IMR-90 (cell line): Measurements from ENCODE around the gene BRINP1.

Source experiments
- BHLHE40 ChIP-seq: fragments of 150-350 bp; IDR thresholded peaks from 2 replicates; pipeline ENCODE4 v1.6.1; 2016; ENCODE audit warnings: mild to moderate bottlenecking, low read depth, low read length
- CEBPB ChIP-seq: IDR thresholded peaks from 2 replicates; pipeline ENCODE4 v1.6.1; 2012; ENCODE audit warnings: low read depth, low read length, improper control_type of control experiment
- CHD1 ChIP-seq: IDR thresholded peaks from 2 replicates; pipeline ENCODE4 v1.6.1; 2012; ENCODE audit warnings: low read depth, low read length, improper control_type of control experiment
- FOS ChIP-seq: fragments of 150-350 bp; IDR thresholded peaks from 2 replicates; pipeline ENCODE4 v1.6.1; 2016; ENCODE audit warnings: low read depth, low read length
- MAFK ChIP-seq: IDR thresholded peaks from 2 replicates; pipeline ENCODE4 v1.6.1; 2012; ENCODE audit warnings: low read depth, low read length, improper control_type of control experiment
- MAZ ChIP-seq: IDR thresholded peaks from 2 replicates; pipeline ENCODE4 v1.6.1; 2012; ENCODE audit warnings: low read depth, mild to moderate bottlenecking, low read length, improper control_type of control experiment, moderate library complexity, borderline replicate concordance
- MXI1 ChIP-seq: IDR thresholded peaks from 2 replicates; pipeline ENCODE4 v1.6.1; 2012; ENCODE audit warnings: low read depth, mild to moderate bottlenecking, low read length, moderate library complexity, borderline replicate concordance
- POLR2A ChIP-seq: IDR thresholded peaks from 2 replicates; pipeline ENCODE4 v1.6.1; 2012; ENCODE audit warnings: mild to moderate bottlenecking, low read depth, low read length
- RCOR1 ChIP-seq: IDR thresholded peaks from 2 replicates; pipeline ENCODE4 v1.6.1; 2012; ENCODE audit warnings: mild to moderate bottlenecking, low read length, improper control_type of control experiment; ENCODE audit not compliant: insufficient replicate concordance
- RFX5 ChIP-seq: IDR thresholded peaks from 2 replicates; pipeline ENCODE4 v1.8.0; 2012; ENCODE audit warnings: low read depth, mild to moderate bottlenecking, low read length, moderate library complexity
- SMC3 ChIP-seq: fragments of 150-350 bp; IDR thresholded peaks from 2 replicates; pipeline ENCODE4 v1.6.1; 2016; ENCODE audit warnings: low read depth, mild to moderate bottlenecking, antibody characterized with exemption, low read length, moderate library complexity
- TF ChIP-seq, protein P1 (sequence below): conservative IDR thresholded peaks from 2 replicates; pipeline ENCODE4 v1.5.1; 2012; ENCODE audit warnings: mild to moderate bottlenecking, low read depth, low read length, improper control_type of control experiment
- TF ChIP-seq, protein P2 (sequence below): fragments of 150-350 bp; IDR thresholded peaks from 2 replicates; pipeline ENCODE4 v1.6.1; 2017; ENCODE audit warnings: mild to moderate bottlenecking, antibody characterized with exemption, low read length, low read depth

DNA sequence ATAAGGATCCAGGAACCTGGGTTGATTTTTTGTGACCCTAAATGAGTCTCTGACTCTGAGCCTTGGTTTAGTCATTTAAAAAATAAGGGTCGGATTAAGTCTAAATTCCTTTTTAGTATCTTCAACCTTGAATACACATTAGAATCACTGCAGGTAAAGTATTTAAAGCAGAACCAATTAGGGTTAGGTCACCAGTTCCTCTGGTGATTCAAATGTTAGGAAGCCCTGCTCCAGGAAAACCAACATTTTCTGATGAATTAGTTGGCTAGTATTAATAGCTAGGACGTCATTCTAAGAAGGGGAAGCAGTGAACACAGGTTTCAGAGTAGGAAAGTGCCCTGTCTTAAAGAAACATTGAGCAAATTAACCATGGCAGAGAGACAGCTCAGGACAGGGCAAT lies 31.4 kb upstream of the BRINP1 start:
- TF ChIP-seq BHLHE40, result no peak
- TF ChIP-seq, protein P1, sequence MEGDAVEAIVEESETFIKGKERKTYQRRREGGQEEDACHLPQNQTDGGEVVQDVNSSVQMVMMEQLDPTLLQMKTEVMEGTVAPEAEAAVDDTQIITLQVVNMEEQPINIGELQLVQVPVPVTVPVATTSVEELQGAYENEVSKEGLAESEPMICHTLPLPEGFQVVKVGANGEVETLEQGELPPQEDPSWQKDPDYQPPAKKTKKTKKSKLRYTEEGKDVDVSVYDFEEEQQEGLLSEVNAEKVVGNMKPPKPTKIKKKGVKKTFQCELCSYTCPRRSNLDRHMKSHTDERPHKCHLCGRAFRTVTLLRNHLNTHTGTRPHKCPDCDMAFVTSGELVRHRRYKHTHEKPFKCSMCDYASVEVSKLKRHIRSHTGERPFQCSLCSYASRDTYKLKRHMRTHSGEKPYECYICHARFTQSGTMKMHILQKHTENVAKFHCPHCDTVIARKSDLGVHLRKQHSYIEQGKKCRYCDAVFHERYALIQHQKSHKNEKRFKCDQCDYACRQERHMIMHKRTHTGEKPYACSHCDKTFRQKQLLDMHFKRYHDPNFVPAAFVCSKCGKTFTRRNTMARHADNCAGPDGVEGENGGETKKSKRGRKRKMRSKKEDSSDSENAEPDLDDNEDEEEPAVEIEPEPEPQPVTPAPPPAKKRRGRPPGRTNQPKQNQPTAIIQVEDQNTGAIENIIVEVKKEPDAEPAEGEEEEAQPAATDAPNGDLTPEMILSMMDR, result no peak
- TF ChIP-seq MXI1, result no peak
- no peak for TF ChIP-seq POLR2A
- no peak for TF ChIP-seq RCOR1
- TF ChIP-seq CHD1, result no peak
- TF ChIP-seq CEBPB, result no peak
- TF ChIP-seq MAFK, result no peak
- TF ChIP-seq SMC3, result no peak
- TF ChIP-seq, protein P2, sequence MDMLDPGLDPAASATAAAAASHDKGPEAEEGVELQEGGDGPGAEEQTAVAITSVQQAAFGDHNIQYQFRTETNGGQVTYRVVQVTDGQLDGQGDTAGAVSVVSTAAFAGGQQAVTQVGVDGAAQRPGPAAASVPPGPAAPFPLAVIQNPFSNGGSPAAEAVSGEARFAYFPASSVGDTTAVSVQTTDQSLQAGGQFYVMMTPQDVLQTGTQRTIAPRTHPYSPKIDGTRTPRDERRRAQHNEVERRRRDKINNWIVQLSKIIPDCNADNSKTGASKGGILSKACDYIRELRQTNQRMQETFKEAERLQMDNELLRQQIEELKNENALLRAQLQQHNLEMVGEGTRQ, result no peak
- no peak for TF ChIP-seq MAZ
- no peak for TF ChIP-seq RFX5
- TF ChIP-seq FOS, result no peak
